ENCODE measurements around the gene SCAMP2.

SCAMP2 gene

GRCh38 chr15:74837482-74838136 lies 35.6 kb downstream of the SCAMP2 start:
- no peak for DNase-seq

DNA sequence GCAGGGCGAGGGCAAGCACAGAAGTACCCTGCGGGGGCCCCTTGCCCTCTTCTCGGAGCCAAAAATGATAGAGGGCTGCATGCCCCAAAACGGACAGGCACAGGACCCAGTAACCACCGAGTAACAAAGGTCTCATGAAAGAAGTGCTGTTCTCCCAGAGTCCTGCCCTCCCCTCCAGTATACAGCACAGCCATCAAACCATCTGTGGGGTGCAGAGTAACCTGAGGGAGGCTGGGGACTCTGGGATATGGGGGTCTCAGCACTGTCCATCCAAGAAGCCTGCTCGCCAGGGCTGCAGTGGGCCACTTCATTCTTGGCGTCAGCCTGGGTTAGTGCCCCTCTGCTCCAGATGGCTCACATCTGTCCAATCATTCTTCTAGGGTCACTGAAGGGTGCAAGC lies 36.3 kb downstream of the SCAMP2 start:
- no peak for DNase-seq

GRCh38 chr15:74835312-74835823 lies 37.8 kb downstream of the SCAMP2 start:
- no peak for DNase-seq

DNA sequence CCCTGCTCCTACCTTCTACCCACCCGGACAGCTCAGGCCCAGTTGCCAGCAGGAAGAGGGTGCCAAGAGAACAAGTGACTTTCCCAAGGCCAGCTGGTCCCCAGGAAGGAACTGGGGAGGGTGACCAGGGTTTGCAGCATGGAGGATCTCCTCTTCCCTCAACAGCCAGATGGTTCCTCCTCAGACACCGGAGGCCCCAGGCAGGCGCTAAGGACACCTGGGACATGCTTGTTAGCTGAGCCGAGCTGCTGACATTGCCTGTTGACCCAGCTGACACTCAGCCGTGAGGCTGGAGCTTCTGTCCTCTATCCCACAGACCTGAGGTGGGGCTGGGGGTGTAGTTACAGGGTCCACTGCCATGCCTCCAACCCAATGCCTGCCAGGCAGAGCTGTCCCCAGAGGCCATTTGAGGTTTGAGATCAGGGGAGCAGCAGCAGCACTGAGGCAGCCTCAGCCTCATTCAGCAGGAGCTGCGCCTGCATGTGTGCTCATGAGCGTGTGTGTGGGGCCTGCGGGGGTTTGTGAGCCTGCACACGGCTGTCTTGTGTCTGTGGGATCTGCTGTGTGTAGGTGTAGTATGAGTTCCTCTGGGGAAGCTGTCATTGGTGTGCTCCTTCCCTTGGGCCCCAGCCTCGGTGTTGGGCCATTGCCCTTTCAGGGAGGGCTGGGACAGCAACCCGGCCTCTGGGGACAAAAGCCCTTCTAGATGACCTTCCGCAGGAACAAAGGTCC lies 39.6 kb downstream of the SCAMP2 start:
- no peak for DNase-seq

GRCh38 chr15:74832826-74833225 lies 40.3 kb downstream of the SCAMP2 start:
- no peak for DNase-seq

- no peak for DNase-seq
Observed at GRCh38 chr15:74831813-74832495, 41.2 kb downstream of the SCAMP2 start.

DNA sequence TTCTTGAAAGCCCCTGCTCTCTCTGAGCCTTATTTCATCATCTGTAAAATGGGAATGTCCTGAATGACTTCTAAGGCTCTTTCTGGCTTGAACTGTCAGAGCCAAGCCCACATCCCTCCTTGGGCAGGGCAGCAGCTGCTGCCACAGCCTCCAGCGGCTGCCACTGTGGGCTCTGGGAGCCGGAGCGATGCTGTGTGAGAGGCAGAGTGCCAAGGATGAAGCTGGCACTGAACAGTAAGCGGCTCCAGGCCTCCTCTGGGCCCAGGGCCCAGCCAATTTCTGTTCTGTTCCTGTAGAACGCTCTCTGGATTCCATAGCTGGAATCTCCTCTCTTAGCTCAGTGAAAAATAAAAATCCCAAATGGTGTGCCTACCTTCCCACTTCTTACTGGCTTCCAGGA lies 42.3 kb downstream of the SCAMP2 start:
- no peak for DNase-seq

- DNase-seq: no peak
Observed at GRCh38 chr15:74829991-74830390, 43.2 kb downstream of the SCAMP2 start.

GRCh38 chr15:74829486-74829885 lies 43.7 kb downstream of the SCAMP2 start:
- DNase-seq: no peak

DNA sequence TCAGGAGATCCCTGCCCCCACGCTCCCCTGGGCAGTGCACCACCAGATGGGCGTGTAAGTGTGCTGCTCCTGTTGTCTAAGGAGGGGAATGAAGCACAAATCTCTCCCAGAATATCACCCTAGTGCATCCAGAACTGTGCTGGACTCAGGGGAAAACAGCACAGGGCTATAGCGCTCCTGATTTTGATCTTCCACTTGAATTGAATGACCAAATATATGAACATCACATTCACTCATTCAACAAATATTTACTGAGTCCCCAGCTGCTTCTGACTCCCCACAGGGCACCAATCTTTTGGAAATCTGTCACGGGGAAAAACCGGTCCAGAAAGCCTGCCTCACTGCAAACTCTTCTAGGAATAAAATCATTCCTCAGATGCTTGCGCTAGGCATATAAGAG lies 44.3 kb downstream of the SCAMP2 start:
- DNase-seq: no peak

DNA sequence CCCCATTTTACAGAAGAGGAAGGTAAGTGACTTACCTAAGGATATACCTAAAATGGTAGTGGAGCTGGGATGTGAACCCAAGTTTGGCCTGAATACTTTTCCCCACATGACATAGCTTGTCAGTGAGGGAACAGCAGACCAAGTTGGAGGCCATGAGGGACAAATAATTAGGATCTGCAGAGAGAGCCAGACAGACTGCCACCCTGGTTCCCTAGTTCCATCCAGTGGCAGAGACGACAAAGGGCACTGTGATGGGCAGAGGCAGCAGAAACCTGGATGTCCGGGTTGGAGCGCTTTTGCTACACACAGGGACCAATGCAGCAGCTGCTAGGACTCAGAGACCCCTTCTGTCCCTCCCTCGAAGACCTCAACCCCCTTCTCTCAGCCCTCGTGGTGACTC lies 45.6 kb downstream of the SCAMP2 start:
- DNase-seq: no peak

- no peak for DNase-seq
Observed at GRCh38 chr15:74826921-74827320, 46.2 kb downstream of the SCAMP2 start.

GRCh38 chr15:74826364-74826819 lies 46.8 kb downstream of the SCAMP2 start, which contains the start of gene CPLX3:
Gene CPLX3, plus strand, starts transcription at chr15:74826627. Its CDS starts 77 bp downstream, at chr15:74826704.
- no peak for DNase-seq

DNA sequence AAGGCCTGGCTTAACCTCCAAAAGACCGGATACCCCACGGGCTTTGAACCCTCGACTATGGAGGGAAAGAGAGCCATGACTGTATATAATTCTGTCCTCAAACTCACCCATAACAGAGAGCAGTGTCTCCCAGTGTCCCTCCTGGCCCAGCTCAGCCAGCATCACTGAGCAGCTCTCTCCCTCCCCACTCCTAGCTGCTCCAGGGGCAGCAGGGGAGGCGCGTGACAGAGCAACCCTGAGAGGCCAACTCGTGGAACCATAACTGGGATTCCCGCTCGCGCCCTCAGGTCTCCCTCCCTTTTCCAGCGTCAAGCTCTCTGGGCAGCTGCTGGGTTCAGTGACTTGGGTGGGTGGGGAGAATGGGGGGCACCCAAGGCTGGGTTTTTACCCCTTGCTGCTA lies 47.3 kb downstream of the SCAMP2 start:
- DNase-seq: no peak

- no peak for DNase-seq
Observed at GRCh38 chr15:74824976-74825375, 48.2 kb downstream of the SCAMP2 start.

- no peak for DNase-seq
Observed at GRCh38 chr15:74823324-74823723, 49.8 kb downstream of the SCAMP2 start.

- DNase-seq: no peak
Observed at GRCh38 chr15:74822233-74822632, 50.9 kb downstream of the SCAMP2 start.

- DNase-seq: no peak
Observed at GRCh38 chr15:74821790-74822158, 51.4 kb downstream of the SCAMP2 start.

DNA sequence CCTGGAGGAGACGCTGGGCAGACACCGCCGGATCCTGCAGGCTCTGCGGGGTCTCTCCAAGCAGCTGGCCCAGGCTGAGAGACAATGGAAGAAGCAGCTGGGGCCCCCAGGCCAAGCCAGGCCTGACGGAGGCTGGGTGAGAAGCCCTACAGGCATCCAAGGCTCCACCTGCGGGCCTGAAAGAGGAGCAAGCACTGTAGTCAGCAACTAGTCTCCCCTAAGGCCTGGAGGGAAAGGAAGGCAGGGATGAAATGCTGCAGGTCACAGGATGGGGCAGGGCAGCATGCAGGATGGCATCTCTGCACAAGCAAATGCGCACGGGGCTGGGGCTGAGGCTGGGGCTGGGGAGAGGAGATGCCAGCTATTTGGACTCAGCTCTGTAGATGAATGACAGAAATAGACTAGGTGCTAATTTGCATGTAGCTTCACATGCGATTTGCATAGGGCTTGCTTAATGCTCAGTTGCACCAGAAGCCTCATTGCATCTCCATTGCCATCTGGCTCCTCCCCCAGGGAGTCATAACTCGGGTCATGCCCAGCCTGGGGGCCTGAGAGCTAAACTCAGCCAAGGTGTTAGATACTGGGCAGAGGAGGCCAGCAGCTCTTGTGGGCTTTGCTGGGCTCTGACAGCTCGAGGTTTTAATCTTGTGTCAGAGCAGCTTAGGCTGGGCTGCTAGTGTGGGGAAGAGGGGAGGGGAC lies 51.9 kb downstream of the SCAMP2 start:
- no peak for DNase-seq

- no peak for DNase-seq
Observed at GRCh38 chr15:74820056-74820455, 53.1 kb downstream of the SCAMP2 start.

GRCh38 chr15:74817370-74817737 lies 55.8 kb downstream of the SCAMP2 start:
- no peak for DNase-seq

GRCh38 chr15:74816624-74817369 lies 56.4 kb downstream of the SCAMP2 start:
- no peak for DNase-seq

Measured in left hindlimb (tissue), 1 donor.